DND-41 (cell line): Measurements from ENCODE around the gene WDR45.

Source experiments
- ATAC-seq: fragments of 200-7000 bp; cut with Tn5 transposase; 3 replicates; pipeline ENCODE4 v1.9.1; 2021; ENCODE audit warnings: low read depth; ENCODE audit not compliant: insufficient read depth
- DNase-seq: peaks from one replicate; pipeline ENCODE4 v3.0.0-alpha.2; 2020
- H2AFZ ChIP-seq: 2 replicates; pipeline ENCODE4 v1.6.0; 2012; ENCODE audit warnings: low read depth, low read length
- H3K27ac ChIP-seq: 2 replicates; pipeline ENCODE4 v1.5.1; 2012; ENCODE audit warnings: low read length, inconsistent platforms
- H3K27me3 ChIP-seq: fragments of 200-600 bp; sonication (generic); 2 replicates; pipeline ENCODE4 v1.6.0; 2012; ENCODE audit warnings: low read length, mild to moderate bottlenecking, inconsistent platforms; ENCODE audit not compliant: insufficient read depth, poor library complexity
- H3K36me3 ChIP-seq: 2 replicates; pipeline ENCODE4 v1.5.1; 2012; ENCODE audit warnings: low read length, inconsistent platforms; ENCODE audit not compliant: insufficient read depth
- H3K4me1 ChIP-seq: 2 replicates; pipeline ENCODE4 v1.5.1; 2012; ENCODE audit warnings: mild to moderate bottlenecking, low read length; ENCODE audit not compliant: insufficient read depth
- H3K4me2 ChIP-seq: 2 replicates; pipeline ENCODE4 v1.6.0; 2012; ENCODE audit warnings: mild to moderate bottlenecking, moderate library complexity, low read length, inconsistent platforms; ENCODE audit not compliant: insufficient read depth
- H3K4me3 ChIP-seq, 2 experiments: fragments of 200-600 bp in 1 of 2; shearing (Covaris generic) in 1 of 2; 2 replicates each; pipeline ENCODE4 v1.5.1; 2012 to 2016; ENCODE audit warnings: inconsistent platforms in 2 of 2, low read length in 2 of 2, mild to moderate bottlenecking in 2 of 2, low read depth in 1 of 2, moderate library complexity in 1 of 2
- H3K79me2 ChIP-seq: 2 replicates; pipeline ENCODE4 v1.6.0; 2012; ENCODE audit warnings: low read length, inconsistent platforms; ENCODE audit not compliant: insufficient read depth
- H3K9ac ChIP-seq: 2 replicates; pipeline ENCODE4 v1.6.0; 2012; ENCODE audit warnings: low read depth, mild to moderate bottlenecking, inconsistent platforms, low read length, moderate library complexity
- H3K9me3 ChIP-seq: 2 replicates; pipeline ENCODE4 v1.5.1; 2012; ENCODE audit warnings: low read length, moderate library complexity, mild to moderate bottlenecking, inconsistent platforms; ENCODE audit not compliant: insufficient read depth, severe bottlenecking
- H4K20me1 ChIP-seq: 2 replicates; pipeline ENCODE4 v1.6.0; 2012; ENCODE audit warnings: low read length; ENCODE audit not compliant: insufficient read depth
- CTCF ChIP-seq: IDR thresholded peaks from 2 replicates; pipeline ENCODE4 v1.5.1; 2012; ENCODE audit warnings: borderline replicate concordance, low read length, moderate library complexity, mild to moderate bottlenecking; ENCODE audit not compliant: poor library complexity, severe bottlenecking; ENCODE audit errors: extremely low read depth
- EZH2 ChIP-seq: IDR thresholded peaks from 3 replicates; pipeline ENCODE4 v1.6.1; 2012; ENCODE audit warnings: borderline replicate concordance, low read depth, mild to moderate bottlenecking, moderate library complexity, low read length, inconsistent platforms; ENCODE audit not compliant: severe bottlenecking

WDR45 gene

GRCh38 chrX:49030283-49030682, 49.4 kb downstream of the WDR45 start:
- H3K4me3 ChIP-seq, result no peak overlapping the region
- H3K4me1 ChIP-seq, result no peaks in the 10 kb centered on the region
- no peak overlapping the region for H3K9ac ChIP-seq
- no peak overlapping the region for H3K4me2 ChIP-seq
- no peak for DNase-seq
- H3K27me3 ChIP-seq, result no peaks in the 10 kb centered on the region
- ATAC-seq, result no peak
- no peaks in the 10 kb centered on the region for H4K20me1 ChIP-seq
- TF ChIP-seq EZH2, result no peak
- peaks cover 21% of the 10 kb centered on the region for H3K36me3 ChIP-seq
- no peaks in the 10 kb centered on the region for H3K9me3 ChIP-seq
- no peaks in the 10 kb centered on the region for H3K79me2 ChIP-seq
- no peak overlapping the region for H3K27ac ChIP-seq
- no peak overlapping the region for H2AFZ ChIP-seq

- no peak overlapping the region for H3K27ac ChIP-seq
- no peaks in the 10 kb centered on the region for H3K27me3 ChIP-seq
- TF ChIP-seq CTCF (no peak), EZH2 (no peak)
- H3K4me2 ChIP-seq, result no peak overlapping the region
- H3K79me2 ChIP-seq, result no peaks in the 10 kb centered on the region
- no peak for ATAC-seq
- no peak overlapping the region for H3K9ac ChIP-seq
- no peaks in the 10 kb centered on the region for H4K20me1 ChIP-seq
- no peak for DNase-seq
- H3K4me3 ChIP-seq, result no peak overlapping the region
- H2AFZ ChIP-seq, result no peak overlapping the region
- H3K9me3 ChIP-seq, result no peaks in the 10 kb centered on the region
- H3K36me3 ChIP-seq, result peaks cover 21% of the 10 kb centered on the region
- H3K4me1 ChIP-seq, result no peaks in the 10 kb centered on the region
Measured at GRCh38 chrX:49029876-49030275, 49.8 kb downstream of the WDR45 start.
